T-helper 9 cell (primary cell): ENCODE results near the gene GNA12.

Source experiments
- DNase-seq: peaks from one replicate; pipeline ENCODE4 v3.0.0-alpha.2; 2020

The GNA12 gene

DNA sequence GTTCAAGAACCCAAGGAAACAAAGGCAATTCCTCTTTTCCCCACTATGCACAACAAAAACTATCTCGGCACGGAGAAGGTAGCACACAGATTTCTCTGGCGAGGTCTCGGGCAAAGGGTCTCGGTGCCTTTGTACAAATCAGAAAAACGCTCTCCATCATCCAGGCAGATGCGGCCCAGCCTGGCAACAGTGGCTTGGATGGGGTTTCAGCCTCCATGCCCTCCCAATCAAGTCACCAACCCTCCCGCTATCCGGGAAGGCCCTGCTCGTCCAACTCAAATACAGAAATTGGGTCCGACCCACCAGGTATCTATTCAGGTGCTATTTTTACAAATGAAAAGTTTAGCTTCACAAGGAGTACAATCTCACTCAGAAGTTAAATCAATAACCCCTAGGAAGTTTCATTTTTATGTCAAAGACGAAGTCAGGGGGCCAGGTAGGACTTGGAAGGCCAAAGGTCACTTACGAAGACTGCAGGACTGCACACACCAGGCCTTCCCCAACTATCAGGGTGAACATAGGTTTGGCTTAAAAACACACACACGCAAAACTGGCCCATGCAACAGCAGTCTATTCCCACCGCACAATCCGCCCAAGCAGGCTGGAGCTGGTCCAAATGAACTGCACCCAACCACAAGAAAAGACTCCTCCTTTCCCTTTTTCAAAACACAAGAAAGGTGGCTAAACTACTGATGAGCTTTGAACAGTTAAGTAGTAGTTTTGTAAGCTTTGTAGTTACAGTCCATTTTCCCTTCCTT, 43.0 kb downstream of the GNA12 start:
- DNase-seq: no peak

DNA sequence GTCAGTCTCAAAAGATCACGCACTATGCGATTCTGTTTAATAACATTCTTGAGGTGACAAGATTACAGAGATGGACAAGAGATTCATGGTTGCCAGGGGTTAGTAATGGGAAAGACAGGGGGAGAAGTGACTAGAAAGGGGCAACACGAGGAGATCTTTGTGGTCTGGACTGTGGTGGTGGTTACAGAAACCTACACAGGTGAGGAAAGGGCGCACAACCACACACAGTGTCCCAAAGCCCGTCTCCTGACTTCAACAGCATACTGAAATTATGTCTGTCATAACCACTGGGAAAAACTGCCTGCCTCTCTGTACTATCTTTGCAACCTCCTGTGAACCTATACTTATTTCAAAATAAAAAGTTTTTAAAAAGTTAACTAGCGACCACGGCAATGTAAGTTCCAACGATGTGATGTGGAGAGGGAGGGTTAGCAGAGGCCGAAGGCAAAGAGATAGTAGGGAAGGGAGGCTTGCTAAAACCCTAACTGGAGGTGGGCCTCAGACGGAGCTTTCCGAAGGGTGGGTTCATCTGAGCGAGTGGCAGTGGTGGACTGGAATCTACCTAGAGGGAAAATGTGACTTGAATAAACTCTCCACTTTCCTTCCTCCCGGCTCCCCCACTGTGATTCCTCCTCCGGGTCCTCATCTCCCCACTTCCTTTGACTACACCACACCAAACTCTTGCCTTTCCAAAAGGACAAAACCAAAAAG, 43.7 kb downstream of the GNA12 start:
- DNase-seq: no peak

DNA sequence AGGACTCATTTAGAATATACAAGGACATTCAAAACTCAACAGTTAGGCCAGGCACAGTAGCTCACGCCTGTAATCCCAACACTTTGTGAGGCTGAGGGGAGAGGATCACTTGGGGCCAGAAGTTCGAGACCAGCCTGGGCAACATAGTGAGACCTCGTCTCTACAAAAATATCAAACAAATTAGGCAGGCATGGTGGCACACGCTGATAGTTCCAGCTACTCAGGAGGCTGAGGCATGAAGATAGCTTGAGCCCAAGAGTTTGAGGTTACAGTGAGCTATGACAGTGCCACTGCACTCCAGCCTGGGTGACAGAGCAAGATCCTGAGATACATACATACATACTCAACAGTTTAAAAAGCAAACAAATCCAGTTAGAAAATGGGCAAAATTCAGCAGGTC, 44.9 kb downstream of the GNA12 start:
- DNase-seq: no peak

DNA sequence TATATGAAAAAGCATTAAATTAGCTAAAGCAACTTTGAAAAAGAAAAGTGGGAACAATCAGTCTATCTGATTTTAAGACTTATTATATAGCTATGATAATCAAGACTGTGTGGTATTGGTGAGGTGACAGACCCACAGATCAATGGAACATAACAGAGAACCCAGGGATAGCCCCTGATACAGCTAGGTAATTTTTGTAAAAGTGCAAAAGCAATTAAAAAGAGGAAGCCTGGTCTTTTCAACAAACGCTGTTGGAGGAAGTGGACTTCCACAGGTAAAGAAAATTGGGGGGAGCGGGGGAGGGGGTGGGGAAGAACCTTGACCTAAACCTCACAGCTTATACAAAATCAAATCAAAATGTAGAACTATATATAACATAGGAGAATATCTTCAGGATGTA, 45.4 kb downstream of the GNA12 start:
- no peak for DNase-seq

DNA sequence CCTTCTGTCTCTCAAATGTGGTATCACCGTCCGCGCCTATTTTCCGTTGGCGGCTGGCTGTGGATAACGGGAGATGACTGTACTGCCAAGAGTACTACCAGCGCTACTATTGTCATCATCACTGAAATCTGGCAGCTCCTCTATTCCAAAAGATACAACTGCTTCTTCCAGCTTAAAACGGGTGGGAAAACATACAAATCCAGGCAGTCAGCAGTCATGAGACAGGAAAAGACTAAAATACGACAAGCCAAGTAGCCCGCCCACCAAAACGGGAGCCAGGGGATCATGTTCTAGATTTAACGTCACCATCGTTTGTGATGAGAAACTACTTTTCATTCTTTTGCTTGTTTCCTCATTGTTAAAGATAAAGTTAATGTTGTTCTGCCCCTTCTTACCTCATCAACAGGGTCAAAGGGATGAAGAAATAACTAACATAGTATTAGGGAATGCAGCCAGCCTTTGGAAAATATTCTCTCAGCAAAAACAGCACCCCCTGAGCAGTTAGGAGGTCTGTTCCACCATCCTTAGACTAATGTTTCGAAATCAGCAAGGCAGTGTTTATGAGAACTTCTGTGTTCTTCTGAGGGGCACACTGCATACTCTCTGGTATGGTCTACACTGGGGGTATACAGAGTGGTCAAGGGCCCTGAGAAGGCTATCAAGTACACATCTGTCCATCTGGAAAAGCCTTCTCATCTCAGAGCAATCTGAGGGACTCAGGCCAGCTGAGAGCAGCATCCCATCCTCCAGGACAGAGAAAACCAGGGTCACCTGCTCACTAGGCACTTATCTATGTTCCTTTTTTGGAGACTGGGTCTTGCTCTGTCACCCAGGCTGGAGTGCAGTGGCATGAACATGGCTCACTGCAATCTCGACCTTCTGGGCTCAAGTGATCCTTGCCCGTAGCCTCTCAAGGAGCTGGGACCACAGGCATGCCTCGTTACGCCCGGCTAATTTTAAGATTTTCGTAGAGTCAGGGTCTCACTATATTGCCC, 47.5 kb downstream of the GNA12 start:
- DNase-seq: no peak

DNA sequence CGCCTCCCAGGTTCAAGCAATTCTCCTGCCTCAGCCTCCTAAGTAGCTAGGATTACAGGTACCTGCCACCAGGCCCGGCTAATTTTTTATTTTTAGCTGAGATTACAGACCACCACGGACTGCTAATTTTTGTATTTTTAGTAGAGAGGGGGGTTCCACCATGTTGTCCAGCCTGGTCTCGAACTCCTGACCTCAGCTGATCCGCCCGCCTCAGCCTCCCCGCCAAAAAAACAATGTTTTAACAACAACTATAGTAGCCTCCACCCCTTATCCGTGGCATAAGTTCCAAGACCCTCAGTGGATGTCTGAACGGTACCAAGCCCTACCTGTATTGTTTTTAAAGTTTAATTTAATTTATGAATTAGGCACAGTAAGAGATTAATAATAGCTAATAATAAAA, 48.2 kb downstream of the GNA12 start:
- no peak for DNase-seq

DNA sequence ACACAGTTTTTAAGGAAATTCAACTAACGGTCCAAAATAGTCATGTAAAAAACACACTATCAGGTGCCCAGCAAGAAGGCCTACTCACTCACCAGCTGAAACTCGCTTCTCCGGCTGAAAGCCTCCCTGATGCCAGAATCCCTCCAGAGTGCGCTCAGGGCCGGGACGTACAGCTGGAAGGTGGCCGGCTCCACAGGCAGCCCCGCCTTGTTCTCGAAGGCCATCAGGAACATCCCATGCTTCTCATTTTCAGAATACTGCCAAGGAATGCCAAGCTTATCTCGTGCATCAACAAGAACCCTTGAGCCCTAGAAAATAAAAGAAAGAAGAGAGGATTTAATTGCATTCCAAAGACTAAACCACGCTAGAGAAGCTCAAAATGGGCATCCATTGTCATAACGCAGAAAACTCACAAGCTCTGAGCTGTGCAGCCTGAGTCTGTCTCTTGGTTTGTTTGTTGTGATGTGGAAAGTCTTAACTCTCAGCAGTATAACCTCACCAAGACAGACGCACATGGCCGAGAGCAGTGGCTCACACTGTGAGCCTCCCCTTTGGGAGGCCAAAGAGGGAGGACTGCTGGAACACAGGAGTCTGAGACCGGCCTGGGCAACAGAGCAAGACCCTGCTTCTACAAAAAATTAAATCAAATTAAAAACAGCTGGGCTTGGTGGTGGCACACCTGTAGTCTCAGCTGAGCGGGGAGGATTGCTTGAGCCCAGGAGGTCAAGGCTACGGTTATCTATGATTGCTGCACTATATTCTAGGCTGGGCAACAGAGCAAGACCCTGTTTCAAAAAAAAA, 49.1 kb downstream of the GNA12 start:
- DNase-seq: no peak

DNA sequence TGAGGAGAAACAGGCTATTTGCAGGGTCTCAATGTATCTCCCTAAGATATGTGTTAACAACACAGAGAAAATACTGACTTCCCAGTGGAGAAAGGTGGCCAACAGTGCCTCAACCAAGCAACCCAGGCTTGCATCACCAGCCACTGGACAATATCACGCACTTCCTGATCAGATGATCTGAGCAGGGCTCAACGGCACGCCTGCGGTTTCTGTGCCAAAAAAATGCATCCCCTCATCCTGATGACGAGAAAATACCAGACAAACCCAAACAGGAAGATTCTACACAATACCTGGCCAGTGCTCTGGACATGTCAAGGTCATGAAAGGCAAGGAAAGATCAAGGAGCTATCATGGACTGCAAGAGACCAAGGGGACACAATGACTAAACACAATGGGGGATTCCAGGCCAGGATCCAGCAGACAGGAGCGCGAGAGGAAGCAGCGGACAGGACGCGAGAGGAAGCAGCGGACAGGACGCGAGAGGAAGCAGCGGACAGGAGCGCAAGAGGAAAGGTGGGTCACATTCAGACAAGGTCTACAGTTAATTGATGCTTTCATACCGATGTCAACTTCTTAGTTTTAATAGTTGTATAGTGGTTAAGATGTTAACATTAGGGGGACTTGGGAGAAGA, 51.1 kb downstream of the GNA12 start:
- DNase-seq: no peak

DNA sequence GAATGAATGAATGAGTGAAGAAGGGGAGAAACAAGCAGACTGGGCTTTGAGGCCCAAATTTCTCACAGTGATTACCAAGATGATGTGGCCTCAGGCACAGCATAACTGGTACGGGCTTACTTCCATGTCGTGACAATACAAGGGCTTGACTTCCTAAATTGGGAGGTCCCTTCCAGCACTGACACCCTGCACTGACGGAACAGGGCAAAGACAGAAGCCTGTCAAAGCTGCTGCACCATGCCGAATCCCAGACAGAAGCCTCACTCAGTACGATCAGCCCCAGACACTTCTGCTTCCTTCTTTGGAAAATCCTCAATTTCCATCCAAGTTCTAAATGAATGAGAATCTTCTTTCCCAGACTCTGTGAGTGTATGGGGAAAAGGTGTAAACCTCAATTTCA, 51.9 kb downstream of the GNA12 start:
- no peak for DNase-seq

DNA sequence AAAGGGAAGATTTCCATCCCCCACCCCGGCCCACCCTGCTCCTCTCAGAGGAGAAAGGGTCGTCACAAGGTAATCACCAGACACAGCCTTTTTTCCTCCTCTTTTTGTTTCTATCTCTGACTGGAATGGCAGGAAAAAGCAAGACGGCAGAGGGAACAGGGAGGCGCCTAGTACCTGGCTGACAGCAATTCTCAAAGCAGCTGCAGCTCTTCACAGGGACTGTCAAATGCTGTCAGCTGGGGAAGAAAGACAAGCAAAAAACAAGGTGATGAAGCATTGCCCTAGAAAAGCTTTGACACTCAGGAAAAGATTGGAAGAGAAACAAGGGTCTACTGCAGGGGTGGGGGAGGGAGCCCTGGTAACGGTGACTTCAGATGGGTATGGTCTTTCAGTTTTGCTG, 52.7 kb downstream of the GNA12 start:
- no peak for DNase-seq

DNA sequence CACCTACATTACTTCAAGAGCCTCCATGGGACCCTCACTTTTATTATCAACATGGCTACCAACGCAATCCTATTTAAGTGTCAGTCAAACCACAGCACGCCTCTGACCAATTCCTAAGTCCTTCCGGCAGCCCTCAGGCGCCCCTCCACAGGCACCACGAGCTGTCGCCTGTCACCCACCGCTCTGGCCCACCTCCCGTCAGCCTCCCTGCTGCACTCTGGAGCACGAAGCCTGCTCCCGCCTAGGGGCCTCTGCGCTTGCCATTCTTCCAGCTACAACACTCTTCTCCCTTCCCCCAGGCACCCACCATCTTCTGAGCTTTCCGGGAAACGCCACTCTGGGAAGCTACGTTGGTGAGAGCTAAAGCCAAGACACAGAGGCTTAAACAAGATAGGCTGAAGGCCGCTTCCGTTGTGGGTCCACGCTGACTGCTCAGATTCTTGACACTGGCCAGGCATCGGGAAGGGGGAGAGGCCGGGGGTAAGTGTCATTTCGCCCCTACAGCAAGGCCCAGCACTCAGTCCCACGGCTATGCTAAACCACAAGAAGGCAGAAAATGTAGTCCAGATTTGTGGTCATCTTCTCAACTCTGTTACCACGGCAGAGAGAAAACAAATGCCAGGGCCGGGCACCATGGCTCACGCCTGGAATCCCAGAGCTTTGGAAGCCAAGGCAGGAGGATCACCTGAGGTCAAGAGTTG, 56.7 kb downstream of the GNA12 start:
- no peak for DNase-seq

DNA sequence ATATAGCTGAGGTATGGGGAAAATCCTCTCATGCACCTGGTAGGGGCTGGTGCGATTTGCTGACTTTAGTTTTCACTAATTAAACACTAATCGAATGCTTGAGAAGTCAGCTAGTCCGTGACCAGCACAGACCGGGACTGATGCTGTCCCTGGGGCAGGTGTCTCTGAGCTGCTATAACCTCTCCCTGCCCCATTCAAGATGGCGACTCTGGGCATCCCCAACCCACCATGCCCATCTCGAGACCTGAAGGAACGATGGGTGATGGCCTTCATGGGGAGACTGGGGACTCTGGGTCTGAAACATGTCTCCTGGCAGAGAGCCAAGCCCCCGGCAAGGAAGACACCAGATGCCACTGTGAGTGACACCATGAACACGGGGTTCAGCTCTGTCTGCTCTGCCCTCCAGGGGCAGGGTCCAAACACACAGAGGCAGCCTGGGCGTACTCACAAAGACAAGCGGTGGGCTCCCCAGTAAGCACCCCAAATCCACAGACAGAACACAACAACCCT, 57.4 kb downstream of the GNA12 start:
- DNase-seq: no peak

DNA sequence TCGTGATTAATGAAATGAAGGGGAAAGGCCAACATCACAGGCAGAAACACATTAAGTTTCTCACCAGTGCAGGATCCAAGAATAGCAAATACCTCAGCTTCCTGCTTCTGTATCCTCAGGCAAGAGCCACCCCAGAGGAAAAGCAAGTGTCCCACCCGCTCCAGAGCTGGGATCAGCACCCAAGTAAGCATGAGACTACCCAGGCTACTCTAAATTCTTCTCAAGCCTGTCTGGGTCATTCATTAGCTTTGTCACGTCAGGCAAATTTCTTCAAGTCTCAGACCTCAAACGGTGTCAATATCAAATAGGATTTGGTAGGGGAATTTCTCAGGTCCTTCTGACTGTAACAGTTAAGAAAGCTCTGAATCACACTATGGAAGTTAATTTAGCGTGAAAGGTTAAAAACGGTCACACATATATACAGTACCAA, 59.0 kb downstream of the GNA12 start:
- DNase-seq: no peak

DNA sequence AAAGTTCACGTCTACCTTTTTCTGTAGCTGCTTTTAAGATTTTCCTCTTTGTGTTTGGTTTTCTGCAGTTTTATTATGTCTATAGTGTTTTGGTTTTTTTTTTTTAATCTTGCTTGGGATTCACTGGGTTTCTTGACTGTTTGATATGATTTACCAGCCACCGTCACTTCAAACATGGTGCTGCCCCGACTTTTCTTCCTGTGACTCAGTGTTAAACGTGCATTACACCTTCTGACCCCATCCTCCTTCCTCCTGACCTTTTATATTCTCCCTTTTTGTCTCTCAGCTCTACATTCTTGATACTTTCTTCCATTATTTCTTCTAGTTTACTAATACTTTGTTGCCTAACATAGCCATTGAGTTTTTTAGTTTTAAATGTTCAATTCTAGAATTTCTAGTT, 61.5 kb downstream of the GNA12 start:
- DNase-seq: no peak

DNA sequence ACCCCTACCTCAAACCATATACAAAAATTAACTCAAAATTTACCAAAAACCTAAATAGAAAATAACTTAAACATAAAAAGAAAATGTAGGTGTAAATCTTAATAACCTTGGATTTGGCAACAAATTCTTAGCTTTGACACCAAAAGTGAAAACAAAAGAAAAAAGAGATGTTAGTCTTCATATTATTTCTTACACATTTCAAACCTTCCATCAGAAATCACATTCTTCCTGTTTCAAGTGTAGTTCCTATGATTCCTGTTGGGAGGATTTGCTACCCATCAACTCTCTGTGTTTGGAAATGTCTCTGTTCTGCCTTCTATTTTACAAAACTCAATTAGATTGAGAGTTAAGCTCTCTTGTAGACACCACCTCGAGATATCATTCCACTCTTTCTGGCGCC, 62.0 kb downstream of the GNA12 start:
- no peak for DNase-seq

DNA sequence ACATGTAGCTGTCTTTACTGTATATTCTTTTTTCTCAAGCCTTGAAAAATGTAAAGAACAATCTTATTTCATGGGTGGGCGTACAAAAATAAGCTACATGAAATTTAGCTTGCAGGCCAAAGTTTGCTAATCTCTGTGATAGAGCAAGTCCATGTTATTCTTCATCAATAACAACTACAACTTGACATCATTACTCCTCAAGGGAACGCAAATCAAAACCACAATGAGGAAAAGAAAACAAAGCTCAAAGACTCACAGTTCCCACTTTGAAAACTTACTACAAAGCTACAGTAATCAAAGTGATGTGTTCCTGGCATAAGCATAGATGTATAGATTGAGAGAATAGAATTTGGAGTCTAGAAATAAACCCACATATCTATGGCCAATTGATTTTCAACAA, 62.5 kb downstream of the GNA12 start:
- DNase-seq: no peak

DNA sequence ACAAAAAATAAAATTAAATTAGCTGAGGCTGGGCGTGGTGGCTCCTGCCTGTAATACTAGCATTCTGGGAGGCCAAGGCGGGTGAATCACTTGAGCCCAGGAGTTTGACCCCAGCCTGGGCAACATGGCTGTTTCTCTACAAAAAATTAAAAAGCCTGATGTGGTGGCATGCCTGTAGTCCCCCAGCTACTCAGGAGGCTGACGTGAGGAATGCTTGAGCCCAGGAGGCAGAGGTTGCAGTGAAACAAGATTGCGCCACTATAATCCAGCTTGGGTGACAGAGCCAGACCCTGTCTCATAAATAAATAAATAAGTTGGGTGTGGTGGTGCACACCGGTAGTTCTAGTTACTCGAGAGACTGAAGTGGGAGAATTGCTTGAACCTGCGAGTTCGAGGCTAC, 65.1 kb downstream of the GNA12 start:
- no peak for DNase-seq

DNA sequence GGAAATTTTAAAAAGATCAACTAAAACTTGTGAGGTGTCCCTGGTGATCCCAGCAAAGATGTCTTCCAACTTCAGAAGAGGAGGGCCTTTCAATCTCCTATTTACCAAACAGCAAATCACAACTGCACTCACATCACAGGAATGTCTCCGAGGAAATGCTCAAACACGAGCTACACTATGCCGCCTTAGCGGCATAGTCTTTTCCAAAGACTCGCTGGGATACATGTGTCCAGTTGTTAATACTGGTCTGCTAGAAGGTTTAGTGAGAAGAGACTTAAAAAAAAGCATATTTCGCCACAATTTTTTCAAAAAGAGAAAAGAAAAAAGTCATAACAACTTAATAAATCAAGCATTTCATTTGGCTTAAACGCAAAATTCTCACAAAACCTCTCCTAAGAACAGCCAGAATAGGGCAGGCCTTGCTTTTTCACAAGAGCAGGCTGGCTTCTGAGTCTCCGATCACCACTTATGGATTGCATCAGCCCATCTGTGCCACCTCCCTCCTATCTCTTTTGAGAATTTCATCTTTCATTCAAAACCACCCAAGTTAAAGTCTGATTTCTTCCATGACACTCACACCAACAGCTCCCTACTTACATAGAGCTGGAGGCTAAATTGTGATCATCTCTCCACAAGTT, 66.1 kb downstream of the GNA12 start:
- no peak for DNase-seq

DNA sequence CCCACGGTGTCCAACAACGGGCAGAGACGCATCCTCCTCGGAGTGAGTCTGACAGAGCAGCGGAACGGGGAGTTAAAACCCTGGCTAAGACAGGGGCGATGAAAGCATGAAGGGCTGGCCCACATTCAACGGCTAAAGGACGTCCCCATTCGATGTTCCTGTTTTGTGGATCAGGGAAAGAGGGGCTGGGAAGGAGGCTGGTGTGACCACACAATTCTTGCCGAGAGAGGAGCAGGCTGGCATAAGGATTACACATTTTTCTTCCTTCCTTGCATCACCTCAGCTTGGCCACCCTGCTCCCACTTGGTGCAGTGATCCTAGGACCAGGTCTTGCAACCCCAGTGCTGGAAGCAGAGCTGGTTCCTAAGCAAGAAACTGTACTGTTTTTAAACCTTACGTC, 67.7 kb downstream of the GNA12 start:
- DNase-seq: no peak

DNA sequence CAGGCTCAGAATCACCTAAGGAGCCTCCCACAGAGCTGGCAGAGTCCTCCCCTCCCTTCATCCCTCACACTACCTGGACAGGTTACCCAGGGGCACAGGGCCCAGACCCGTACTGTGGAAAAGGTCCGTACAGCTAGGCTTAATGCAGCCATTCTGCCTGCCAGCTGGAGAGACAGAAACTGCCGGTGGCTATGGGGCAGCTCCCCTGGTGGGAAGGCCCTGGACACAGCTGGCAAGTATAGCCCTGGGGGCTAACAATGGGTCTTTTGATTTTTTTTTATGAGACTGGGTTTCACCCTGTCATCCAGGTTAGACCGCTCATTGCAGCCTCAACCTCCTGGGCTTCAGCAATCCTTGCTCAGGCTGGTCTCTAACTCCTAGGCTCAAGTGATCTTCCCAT, 68.3 kb downstream of the GNA12 start:
- no peak for DNase-seq

DNA sequence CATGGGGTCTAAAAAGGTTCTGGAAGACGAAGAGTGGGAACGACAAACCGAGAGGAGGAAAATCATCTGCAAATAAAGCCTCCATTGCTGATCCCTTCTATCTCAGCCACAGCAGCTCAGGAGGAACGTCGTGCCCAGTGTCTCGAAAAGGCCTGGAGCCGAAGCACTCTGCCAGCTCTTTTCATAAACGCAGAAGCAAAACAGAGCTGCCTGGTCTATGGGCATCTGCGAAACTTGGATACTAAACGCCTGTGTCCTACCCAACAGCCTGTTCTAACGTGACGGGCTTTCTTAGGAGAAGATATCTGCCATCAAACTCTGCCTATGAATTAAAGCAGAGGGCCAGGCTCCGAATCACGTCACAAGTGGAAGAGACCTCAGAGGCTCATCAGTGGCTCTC, 68.7 kb downstream of the GNA12 start:
- no peak for DNase-seq
